GM19397 (cell line): ENCODE measurements around the gene MESP1.

ENCODE experiments used
- ATAC-seq: cut with Tn5 transposase; IDR thresholded peaks from one replicate; pipeline ENCODE4 v1.9.1; 2021; ENCODE audit warnings: mild to moderate bottlenecking, moderate library complexity; ENCODE audit not compliant: unreplicated experiment

The MESP1 gene

DNA sequence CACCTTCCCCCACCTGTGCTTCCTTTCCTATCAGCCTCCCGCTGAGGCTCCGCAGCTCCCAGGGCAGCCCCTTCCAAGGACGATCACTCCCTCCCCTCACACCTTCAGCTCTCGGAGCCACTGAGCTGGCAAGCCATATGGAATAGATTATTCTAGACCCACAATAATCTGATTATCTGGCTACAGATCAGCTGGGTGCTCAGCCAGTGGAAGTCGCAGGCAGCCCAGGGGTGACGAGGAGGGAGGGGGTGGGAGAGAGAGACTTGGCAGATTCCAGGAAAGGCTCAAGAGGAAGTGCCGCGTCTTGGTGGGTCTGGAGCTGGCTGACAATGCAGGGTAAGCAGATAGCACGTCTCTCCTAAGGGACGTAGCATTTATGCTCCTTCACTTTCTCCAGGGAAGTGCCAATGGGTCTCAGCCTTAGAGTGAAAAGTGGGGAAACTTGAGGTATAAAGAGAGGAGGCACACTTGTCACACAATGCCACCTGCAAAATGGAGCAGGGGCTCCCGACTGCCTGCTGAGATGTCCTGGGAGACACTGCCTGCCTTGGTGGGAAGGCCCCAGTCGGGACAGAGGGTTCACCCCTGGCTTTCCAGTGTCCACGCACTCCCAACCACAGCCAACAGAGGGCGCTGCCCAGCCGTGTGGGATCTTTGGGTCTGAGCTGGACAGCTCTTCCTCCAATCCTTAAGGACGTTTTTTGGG is 9.4 kb upstream of the MESP1 start:
- ATAC-seq, result no peak

DNA sequence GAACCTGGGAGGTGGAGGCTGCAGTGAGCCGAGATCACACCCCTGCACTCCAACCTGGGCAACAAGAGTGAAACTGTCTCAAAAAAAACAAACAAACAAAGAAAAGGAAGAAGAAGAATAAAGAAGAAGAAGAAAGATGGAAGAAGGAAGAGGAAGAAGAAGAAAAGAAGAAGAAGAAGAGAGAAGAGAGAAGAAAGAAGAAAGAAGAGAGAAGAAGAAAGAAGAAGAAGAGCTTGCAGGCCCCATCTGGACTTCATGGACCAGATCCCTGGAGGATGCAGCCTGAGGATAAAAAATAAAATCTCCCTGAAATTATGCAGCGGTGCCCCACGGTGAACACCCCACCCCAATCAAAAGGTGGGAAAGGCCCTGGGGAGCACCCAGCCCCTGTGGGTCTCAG is 8.8 kb upstream of the MESP1 start:
- ATAC-seq, result no peak

DNA sequence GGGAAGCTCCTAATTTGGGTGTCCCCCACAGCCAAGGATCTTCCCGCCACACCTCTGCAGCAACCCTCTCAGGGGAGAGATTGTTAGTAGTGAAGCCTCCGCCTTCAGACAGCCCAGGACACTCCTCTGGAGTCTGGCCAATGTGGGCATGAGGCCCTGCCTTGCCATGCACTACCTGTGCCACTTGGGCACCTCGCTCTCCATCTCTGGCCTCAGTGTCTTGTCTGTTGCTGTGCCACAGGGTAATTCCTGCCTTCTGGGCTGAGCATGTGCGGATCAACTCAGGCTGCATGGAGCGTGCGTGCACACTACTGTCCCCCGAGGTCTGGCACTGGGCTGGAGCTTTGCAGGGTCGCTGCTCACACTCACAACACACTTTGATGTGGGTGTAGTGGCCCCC is 7.9 kb upstream of the MESP1 start:
- ATAC-seq, result no peak

DNA sequence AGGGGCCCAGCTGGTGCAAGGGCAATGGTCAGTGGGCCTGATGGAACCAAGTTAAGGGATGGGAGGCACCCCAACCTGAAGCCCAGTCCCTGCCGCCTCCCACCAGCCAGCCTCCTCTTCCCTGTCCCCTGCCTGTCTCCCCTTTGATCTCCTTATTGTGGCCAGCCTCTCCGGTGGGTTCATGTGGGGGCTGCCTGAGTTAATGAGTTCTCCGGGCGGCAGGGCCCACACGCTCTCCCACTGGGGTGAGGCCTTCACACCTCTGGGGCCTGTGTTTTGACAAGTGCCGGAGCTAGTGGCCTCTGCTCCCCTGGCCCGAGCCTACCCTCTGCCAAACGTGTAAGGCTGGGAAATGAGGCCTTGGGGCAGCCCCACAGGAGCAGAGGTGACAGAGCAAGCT is 7.2 kb upstream of the MESP1 start:
- no peak for ATAC-seq

DNA sequence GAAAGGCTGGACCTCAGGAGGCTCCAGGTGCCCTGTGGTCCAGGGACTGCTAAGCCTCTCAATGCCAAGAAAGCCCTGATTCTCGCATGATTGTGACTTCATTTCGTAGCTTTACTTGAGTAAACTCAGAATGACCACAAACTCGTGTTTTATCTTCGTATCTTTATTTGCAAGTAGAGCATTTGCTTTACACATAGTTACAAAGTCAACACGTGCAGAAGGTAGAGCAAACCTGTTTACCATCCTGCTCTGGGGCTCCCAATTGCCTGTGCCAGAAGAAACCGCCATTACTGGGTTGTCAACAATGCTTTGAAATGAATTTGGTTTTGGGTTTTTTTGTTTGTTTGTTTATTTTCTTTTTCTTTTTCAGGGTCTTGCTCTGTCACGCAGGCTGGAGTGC is 5.8 kb upstream of the MESP1 start:
- no peak for ATAC-seq

DNA sequence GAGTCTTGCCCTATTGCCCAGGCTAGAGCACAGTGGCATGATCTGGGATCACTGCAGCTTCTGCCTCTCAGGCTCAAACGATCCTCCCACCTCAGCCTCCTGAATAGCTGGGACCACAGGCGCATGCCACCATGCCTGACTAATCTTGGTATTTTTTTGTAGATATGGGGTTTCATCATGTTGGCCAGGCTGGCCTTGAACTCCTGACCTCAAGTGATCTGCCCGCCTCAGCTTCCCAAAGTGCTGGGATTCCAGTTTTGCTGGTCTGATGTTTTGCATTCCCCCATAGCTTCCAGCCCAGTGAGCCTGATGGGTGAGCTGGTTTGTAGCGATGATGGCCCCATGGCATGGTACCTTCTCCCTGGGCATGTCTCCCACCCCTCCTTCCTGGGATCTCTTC is 4.7 kb upstream of the MESP1 start:
- ATAC-seq, result no peak

DNA sequence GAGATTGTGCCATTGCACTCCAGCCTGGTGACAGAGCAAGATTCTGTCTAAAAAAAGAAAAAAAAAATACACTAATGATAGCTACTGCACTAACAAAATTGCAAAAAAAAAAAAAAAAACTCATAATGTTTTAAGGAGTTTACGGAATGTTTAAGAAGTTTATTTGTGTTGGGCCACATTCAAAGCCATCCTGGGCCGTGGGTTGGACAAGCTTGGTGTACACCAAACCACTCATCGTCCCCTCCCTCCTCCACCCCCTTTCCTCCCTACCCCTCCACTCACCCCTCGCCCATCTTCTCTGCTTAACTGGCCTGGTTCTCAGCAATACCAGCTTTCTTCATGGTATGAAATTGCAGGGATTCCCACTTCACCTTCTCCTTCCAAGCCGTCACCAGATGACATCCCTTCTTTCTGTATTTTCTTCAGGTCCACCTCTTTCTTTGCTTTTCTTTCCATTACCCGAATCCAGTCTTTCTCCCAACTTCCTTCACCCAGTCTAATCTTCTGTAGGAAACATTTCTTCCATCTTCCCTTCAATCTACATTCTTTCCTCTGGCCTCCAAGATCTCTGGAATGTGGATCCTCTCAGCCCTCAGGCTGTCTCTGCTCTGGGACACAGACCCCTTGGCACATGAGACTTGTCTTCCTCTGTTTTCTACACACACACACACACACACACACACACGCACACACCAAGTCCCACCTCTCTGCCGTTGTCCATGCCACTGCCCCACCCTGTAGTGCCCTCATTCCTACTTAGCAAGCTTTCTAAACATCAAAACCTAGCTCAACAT is 3.5 kb upstream of the MESP1 start:
- ATAC-seq, result no peak

DNA sequence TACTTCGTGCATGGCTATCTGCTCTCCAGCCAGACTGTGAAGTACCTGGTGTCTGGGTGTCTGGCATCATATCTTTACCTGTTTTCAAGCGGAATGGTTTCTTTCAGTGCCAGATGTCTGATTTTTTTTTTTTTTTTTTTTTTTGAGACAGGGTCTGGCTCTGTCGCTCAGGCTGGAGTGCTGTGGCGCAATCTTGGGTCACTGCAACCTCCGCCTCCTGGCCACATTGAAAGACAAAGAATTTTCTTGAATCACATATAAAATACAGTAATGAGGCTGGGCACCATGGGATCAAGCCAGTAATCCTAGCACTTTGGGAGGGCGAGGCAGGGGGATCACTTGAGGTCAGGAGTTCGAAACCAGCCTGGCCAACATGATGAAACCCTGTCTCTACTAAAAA is 2.8 kb upstream of the MESP1 start:
- ATAC-seq, result no peak

DNA sequence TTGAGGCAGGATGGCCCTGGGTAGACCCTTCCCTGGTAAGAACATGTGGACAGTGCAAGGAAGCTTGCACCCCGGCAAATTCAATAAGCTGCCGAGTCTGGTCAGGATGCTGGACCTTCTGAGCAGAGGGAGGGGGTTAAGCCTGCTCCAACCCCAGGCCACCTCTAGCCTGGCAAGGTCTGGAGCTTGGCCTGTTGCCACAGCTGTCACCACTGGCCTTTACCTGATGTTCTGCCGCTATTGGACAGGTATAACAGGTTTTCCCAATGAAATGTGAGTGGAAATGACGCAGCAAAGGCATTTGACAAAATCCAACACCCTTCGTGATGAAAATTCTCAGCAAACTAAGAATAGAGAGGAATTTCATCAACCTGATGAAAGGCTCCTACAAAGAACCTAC is 699 bp upstream of the MESP1 start:
- ATAC-seq, result no peak

DNA sequence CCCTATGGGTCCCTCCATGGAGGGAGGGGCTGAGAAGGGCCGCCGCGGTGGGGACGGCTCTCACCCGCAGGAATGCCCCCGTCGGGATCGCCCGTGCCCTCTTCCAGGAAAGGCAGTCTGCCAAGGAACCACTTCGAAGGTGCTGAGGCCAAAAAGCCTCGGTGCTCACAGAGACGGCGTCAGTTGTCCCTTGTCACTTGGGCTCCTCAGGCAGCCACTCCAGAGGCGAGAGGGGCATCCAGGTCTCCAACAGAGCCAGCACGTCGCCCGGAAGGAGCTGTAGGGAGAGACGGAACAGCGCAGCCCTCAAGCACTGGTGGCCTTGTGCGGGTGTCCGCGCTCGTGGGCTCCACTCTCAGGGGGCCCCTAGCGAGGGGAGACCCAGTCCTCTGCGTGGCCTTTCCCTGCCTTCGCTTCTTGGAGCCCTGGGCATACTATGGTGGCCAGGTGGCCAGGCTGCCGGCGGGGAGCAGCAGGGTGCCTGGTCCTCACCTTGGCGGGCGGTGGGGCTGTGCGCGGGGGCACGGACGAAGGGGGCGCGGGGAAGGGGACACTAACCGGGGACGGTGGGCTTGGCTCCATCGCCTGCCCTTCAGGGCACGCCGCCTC is 994 bp downstream of the MESP1 start:
- ATAC-seq, result peak; percentile 2

DNA sequence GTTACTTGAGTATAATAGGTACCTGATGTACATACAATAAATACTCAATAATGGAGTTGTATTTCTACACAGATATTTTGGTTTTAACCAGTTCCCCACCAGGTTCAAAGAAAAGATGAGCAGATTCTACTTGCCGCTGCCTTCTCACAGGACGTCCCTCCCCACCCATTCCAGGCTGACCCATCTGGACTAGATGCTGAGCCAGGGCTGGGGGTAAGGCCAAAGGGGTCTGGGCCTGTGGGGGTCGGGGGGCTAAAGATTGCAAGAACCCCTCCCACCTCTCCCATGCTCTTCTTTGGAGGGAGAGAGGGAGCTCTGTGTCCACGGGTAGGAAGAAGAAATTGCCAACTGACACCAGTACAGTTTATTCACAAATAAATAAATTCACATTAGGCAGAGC is 1.5 kb downstream of the MESP1 start:
- no peak for ATAC-seq

DNA sequence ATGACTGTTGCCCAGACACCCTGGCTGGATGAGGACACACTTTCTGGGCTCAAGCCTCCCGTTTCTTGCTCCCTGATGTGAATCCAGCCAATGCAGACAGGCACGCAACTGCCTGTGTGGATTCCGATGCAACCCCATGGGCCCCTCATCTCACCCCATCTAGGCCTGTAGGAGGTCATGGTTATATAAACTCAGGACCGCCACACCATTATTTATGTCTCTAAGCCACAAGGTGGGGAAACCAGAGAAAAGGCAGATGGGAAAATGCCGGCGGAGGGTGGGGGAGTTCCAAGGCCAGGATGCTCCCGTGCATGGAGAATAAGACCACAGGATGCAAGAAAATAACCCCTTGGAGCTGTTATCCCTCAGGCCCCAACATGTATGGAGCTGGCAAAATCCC is 2.0 kb downstream of the MESP1 start:
- ATAC-seq, result no peak

DNA sequence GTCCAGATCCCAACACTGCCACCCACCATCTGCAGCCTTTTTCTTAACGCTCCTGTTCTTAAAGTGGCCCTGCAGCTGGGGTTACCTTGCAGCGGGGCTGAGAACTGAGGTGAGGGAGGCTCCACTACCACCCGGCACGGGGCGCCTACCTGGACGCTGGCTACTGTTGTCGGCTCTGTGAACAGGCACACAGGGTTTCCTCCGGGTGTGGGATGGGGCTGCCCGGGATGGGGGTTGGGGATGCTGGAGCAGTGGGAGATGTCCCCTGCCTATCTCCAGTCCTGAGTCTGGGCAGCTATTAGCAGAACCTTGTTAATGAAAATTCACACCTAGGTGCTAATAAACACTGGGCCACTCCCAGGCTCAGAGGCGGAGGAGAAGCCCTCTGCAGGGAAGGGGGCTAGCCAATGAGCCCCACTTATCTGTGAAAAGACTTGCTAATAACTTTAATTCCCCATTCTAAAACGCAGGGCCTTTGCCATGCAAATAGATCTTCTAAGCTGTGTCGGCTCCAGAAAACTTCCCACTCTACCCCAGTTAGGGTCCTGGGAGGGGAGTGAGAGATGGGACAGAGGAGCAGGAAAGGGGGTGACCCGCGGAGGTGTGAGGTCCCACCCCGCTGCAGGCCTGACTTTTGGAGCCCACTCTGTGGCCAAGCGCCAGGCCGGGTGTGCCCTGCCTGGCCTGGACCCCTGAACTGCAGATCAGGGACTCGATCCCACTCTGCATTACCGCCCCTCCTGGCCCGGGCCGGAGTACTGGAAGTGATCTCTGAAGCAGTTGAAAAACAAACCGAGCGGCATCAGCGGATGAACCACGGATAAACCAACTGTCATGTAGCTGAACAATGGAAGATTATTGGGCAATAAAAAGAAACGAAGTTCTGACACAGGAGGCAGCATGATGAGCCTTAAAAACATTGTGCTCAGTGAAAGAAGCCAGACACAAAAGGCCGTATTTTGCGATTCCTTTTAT is 3.1 kb downstream of the MESP1 start:
- no peak for ATAC-seq

DNA sequence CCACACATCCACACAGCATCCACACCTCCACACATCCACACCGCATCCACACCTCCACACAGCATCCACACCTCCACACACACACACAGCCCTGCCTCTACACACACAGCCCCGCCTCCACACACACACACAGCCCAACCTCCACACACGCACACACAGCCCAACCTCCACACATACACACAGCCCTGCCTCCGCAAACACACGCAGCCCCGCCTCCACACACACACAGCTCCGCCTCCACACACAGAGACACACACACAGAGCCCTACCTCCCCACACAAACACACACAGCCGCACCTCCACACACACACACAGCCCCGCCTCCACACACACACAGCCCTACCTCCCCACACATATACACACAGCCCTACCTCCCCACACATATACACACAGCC is 4.7 kb downstream of the MESP1 start:
- no peak for ATAC-seq

DNA sequence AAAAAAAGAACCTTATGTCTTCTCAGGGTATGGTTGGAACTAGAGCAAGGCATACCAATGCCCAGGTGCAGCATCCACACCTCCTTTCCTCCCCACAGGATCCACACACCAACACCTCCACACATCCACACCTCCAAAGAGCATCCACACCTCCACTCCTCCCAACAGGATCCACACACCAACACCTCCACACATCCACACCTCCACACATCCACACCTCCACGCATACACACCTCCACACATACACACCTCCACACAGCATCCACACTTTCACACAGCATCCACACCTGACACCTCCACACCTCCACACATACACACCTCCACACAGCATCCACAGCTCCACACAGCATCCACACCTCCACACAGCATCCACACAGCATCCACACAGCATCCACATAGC is 5.3 kb downstream of the MESP1 start:
- no peak for ATAC-seq

DNA sequence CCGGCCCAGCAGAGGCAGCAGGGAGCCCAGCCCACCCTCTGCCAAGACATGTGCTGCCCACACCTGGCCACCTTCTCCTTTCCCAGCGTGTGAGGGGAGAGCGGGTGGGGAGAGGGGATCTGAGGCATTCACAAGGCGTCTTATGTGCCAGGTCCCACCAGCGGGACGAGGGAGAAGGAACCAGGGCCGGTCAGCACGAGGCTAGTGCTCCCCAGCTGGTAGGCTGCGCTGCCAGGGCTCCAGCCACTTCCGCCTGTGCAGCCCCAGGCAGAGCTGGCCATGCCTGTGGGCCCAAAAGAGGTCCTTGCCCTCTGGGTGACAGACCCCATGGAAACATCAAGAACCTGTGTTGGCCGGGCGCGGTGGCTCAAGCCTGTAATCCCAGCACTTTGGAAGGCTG is 5.9 kb downstream of the MESP1 start:
- no peak for ATAC-seq

DNA sequence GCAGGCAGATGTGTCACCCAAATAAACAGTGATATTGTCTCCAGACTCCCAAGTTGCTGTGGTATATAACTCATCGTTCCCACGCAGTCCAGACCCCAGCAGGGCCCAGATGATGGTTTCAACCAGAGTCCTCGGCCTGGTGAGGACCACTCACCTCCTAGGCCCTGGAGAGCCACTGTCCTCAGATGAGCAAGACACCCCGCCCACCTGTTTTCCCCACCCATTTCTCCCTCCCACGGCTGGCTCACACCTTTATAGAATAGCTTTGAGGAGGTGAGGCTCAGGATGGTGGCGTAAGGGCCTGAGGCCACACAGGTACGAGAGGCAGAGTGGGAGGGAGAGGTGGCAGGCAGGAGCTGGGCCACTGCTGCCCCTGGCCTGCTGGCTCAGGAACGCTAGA is 7.5 kb downstream of the MESP1 start:
- ATAC-seq, result no peak

DNA sequence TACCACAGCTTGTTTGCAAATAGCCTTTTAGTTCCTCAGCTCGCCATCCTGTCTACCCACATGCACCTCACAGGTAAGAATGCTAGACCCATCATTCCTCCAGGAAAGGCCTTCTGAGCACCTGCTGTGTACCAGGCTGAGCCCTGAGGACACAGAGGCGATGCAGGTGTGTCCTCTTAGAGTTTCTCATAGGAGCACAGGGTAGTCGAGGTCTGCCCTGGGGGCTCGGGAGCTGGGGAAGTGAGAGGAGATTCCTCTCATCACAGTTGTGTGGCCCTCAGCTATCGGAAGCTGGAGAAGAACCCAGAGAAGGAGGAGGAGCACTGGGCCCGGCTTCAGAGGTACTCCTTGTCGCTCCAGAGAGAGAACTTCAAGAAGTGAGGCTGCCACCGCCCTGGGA is 8.0 kb downstream of the MESP1 start:
- no peak for ATAC-seq

DNA sequence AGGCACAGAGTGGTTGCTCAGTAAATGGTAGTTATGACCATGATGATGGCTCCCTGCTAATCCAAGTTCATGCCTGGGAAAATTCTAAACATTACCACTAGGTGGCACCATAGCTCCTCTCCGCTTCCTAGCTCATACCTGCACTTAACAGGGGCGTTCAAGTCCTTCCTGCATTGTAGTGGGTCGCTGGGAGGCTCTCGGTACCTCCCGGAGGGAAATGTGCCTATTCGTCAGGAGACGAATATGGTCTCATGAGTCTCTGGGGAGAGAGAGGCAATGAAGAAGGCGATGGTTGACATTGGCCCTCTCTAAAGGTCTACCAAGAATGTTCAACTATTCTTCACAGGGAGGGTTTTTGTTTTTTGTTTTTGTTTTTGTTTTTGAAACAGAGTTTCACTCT is 10.9 kb downstream of the MESP1 start:
- ATAC-seq, result peak; percentile 69

DNA sequence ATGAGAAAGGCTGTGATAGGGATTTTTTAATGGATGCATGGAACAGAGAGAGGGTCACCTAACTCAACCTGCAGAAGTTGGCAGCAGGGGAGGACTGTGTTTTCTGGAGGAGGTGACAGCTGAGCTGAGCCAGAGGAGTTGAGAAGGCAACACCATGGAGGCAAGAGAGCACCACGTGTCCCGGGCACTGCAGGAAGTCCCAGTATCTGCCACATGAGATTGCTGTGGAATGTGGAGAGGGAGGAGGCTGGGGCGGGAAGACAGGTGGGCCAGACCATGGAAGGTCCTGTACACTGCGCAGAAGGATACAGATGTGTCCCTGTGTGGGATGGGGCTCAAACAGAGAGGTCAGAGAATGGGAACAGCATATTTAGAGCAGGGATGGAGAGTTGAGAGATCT is 15.3 kb downstream of the MESP1 start:
- ATAC-seq, result no peak
